HG02610 (cell line): ENCODE measurements around the gene PCDHA5.
"Not testable (repeated sequence)": the region's sequence is repeated elsewhere in the genome, so short reads cannot be mapped to it uniquely, and the experiment has no call there.

Source experiments
- ATAC-seq: cut with Tn5 transposase; IDR thresholded peaks from one replicate; pipeline ENCODE4 v1.9.1; 2021; ENCODE audit warnings: mild to moderate bottlenecking, moderate library complexity; ENCODE audit not compliant: unreplicated experiment

Gene PCDHA5

GRCh38 chr5:140821375-140822280, at the start of gene PCDHA5:
Gene PCDHA5 (plus strand): TSS chr5:140821613.
- no peak for ATAC-seq

- no peak for ATAC-seq
These were observed 40.9 kb upstream of the PCDHA5 start for GRCh38 chr5:140780512-140780911.

- ATAC-seq, result no peak
These were observed 35.3 kb upstream of the PCDHA5 start, which contains the start of gene PCDHA1 for GRCh38 chr5:140785905-140786686. Gene PCDHA1 (plus strand): TSS chr5:140786140.

GRCh38 chr5:140787422-140787821, 34.0 kb upstream of the PCDHA5 start:
- not testable (repeated sequence) for ATAC-seq

GRCh38 chr5:140787849-140788504, 33.4 kb upstream of the PCDHA5 start:
- ATAC-seq, result not testable (repeated sequence)

- no peak for ATAC-seq
These were observed 30.3 kb upstream of the PCDHA5 start for GRCh38 chr5:140791089-140791488.

- no peak for ATAC-seq
These were observed 26.7 kb upstream of the PCDHA5 start, which contains the start of gene PCDHA2 for GRCh38 chr5:140794595-140795258. Gene PCDHA2 (plus strand): TSS chr5:140794852.

GRCh38 chr5:140795259-140795641, 26.2 kb upstream of the PCDHA5 start:
- no peak for ATAC-seq

- not testable (repeated sequence) for ATAC-seq
These were observed 25.2 kb upstream of the PCDHA5 start for GRCh38 chr5:140796072-140796717.

- ATAC-seq, result no peak
These were observed 24.7 kb upstream of the PCDHA5 start for GRCh38 chr5:140796718-140797095.

GRCh38 chr5:140800816-140801493, 20.5 kb upstream of the PCDHA5 start, which contains the start of gene PCDHA3:
Gene PCDHA3 (plus strand): TSS chr5:140801057.
- no peak for ATAC-seq

- ATAC-seq, result no peak
These were observed 19.9 kb upstream of the PCDHA5 start for GRCh38 chr5:140801494-140801841.

- not testable (repeated sequence) for ATAC-seq
These were observed 19.0 kb upstream of the PCDHA5 start for GRCh38 chr5:140802381-140802780.

GRCh38 chr5:140802781-140803271, 18.6 kb upstream of the PCDHA5 start:
- ATAC-seq, result no peak

- ATAC-seq, result no peak
These were observed 14.3 kb upstream of the PCDHA5 start, which contains the start of gene PCDHA4 for GRCh38 chr5:140806834-140807775. Gene PCDHA4 (plus strand): TSS chr5:140807068.

- not testable (repeated sequence) for ATAC-seq
These were observed 13.0 kb upstream of the PCDHA5 start for GRCh38 chr5:140808241-140808888.

- ATAC-seq, result no peak
These were observed 12.5 kb upstream of the PCDHA5 start for GRCh38 chr5:140808889-140809291.

GRCh38 chr5:140822281-140822629, 842 bp downstream of the PCDHA5 start:
- ATAC-seq, result no peak
